GM21526 (cell line): ENCODE results near the gene NUDT3.
"Not testable (repeated sequence)": the region's sequence is repeated elsewhere in the genome, so short reads cannot be mapped to it uniquely, and the experiment has no call there.

Experiments
- ATAC-seq: cut with Tn5 transposase; IDR thresholded peaks from one replicate; pipeline ENCODE4 v1.9.1; 2021; ENCODE audit warnings: moderate library complexity; ENCODE audit not compliant: unreplicated experiment, low FRiP score

The NUDT3 gene

GRCh38 chr6:34393191-34393965, 909 bp upstream of the NUDT3 start:
- no peak for ATAC-seq

- ATAC-seq: peak; percentile 40
These were observed 528 bp downstream of the NUDT3 start for GRCh38 chr6:34391786-34392496.

GRCh38 chr6:34391473-34391785, 1.0 kb downstream of the NUDT3 start:
- no peak for ATAC-seq

GRCh38 chr6:34390531-34391472, 1.7 kb downstream of the NUDT3 start:
- ATAC-seq: no peak

- ATAC-seq: no peak
These were observed 3.4 kb downstream of the NUDT3 start for GRCh38 chr6:34389034-34389433.

- ATAC-seq: no peak
These were observed 4.0 kb downstream of the NUDT3 start for GRCh38 chr6:34388421-34388820.

GRCh38 chr6:34386316-34387137, 5.9 kb downstream of the NUDT3 start:
- ATAC-seq: no peak

GRCh38 chr6:34385793-34386195, 6.7 kb downstream of the NUDT3 start:
- ATAC-seq: no peak

GRCh38 chr6:34384321-34385153, 7.9 kb downstream of the NUDT3 start:
- ATAC-seq: no peak

GRCh38 chr6:34383656-34384320, 8.7 kb downstream of the NUDT3 start:
- ATAC-seq: no peak

- ATAC-seq: no peak
These were observed 9.3 kb downstream of the NUDT3 start for GRCh38 chr6:34383161-34383631.

GRCh38 chr6:34381081-34381480, 11.4 kb downstream of the NUDT3 start:
- no peak for ATAC-seq

- ATAC-seq: no peak
These were observed 14.0 kb downstream of the NUDT3 start for GRCh38 chr6:34378470-34378869.

GRCh38 chr6:34377984-34378383, 14.5 kb downstream of the NUDT3 start:
- no peak for ATAC-seq

- ATAC-seq: not testable (repeated sequence)
These were observed 14.9 kb downstream of the NUDT3 start for GRCh38 chr6:34377571-34377970.

- no peak for ATAC-seq
These were observed 16.6 kb downstream of the NUDT3 start for GRCh38 chr6:34375833-34376232.

- no peak for ATAC-seq
These were observed 18.0 kb downstream of the NUDT3 start for GRCh38 chr6:34374508-34374907.

GRCh38 chr6:34374069-34374468, 18.4 kb downstream of the NUDT3 start:
- ATAC-seq: no peak

GRCh38 chr6:34373511-34373910, 19.0 kb downstream of the NUDT3 start:
- no peak for ATAC-seq
